DOHH2 (cell line): ENCODE data around the gene RPP30.

Experiments
- H3F3A ChIP-seq: fragments of 200-600 bp; sonication (generic), shearing (Covaris generic); 2 replicates; pipeline ENCODE4 v1.6.0; 2016; ENCODE audit warnings: antibody characterized with exemption, mild to moderate bottlenecking; ENCODE audit not compliant: control insufficient read depth, insufficient read depth
- H3K27ac ChIP-seq: fragments of 200-600 bp; sonication (generic); 2 replicates; pipeline ENCODE4 v1.5.1; 2014; ENCODE audit warnings: low read depth, mild to moderate bottlenecking, low read length, moderate library complexity
- H3K27me3 ChIP-seq: fragments of 200-600 bp; sonication (generic); 2 replicates; pipeline ENCODE4 v1.6.1; 2014; ENCODE audit warnings: mild to moderate bottlenecking, low read length, mixed read lengths; ENCODE audit not compliant: control insufficient read depth
- H3K36me3 ChIP-seq: fragments of 200-600 bp; sonication (generic); 2 replicates; pipeline ENCODE4 v1.6.1; 2014; ENCODE audit warnings: mild to moderate bottlenecking, low read length, moderate library complexity, mixed read lengths; ENCODE audit not compliant: control insufficient read depth
- H3K4me1 ChIP-seq: fragments of 200-600 bp; sonication (generic); 2 replicates; pipeline ENCODE4 v1.6.1; 2014; ENCODE audit warnings: mild to moderate bottlenecking, low read length, mixed read lengths; ENCODE audit not compliant: control insufficient read depth
- H3K4me2 ChIP-seq: fragments of 200-600 bp; sonication (generic); 2 replicates; pipeline ENCODE4 v1.6.0; 2014; ENCODE audit warnings: mild to moderate bottlenecking, low read length, moderate library complexity
- H3K4me3 ChIP-seq: fragments of 200-600 bp; sonication (generic); 2 replicates; pipeline ENCODE4 v1.5.1; 2014; ENCODE audit warnings: mild to moderate bottlenecking, low read length, mixed read lengths
- H3K79me2 ChIP-seq: fragments of 200-600 bp; sonication (generic); 2 replicates; pipeline ENCODE4 v1.6.1; 2014; ENCODE audit warnings: mild to moderate bottlenecking, low read length, mixed read lengths; ENCODE audit not compliant: control insufficient read depth
- H3K9me2 ChIP-seq: fragments of 200-600 bp; sonication (generic); replicated peaks from 2 replicates; pipeline ENCODE4 v1.6.1; 2014; ENCODE audit warnings: mild to moderate bottlenecking, low read length, mixed read lengths; ENCODE audit not compliant: control insufficient read depth
- H3K9me3 ChIP-seq: fragments of 200-600 bp; sonication (generic); 2 replicates; pipeline ENCODE4 v1.6.1; 2014; ENCODE audit warnings: antibody characterized with exemption, low read length, mixed read lengths; ENCODE audit not compliant: control insufficient read depth, insufficient read depth
- H4K20me1 ChIP-seq: fragments of 200-600 bp; sonication (generic); 2 replicates; pipeline ENCODE4 v1.6.0; 2014; ENCODE audit warnings: low read depth, mild to moderate bottlenecking, antibody characterized with exemption, low read length, moderate library complexity; ENCODE audit not compliant: control insufficient read depth, insufficient read depth
- EZH2phosphoT487 ChIP-seq: fragments of 200-600 bp; sonication (generic); IDR thresholded peaks from 2 replicates; pipeline ENCODE4 v1.6.1; 2017; ENCODE audit warnings: borderline replicate concordance, mild to moderate bottlenecking, antibody characterized with exemption, low read length, moderate library complexity, mixed read lengths
- TF ChIP-seq, protein P1 (sequence below): fragments of 200-600 bp; sonication (generic); IDR thresholded peaks from one replicate; pipeline ENCODE4 v1.5.1; 2014; ENCODE audit warnings: antibody characterized with exemption, mild to moderate bottlenecking, low read depth, low read length; ENCODE audit not compliant: poor library complexity, severe bottlenecking

The RPP30 gene

GRCh38 chr10:90859321-90859751 is 12.4 kb upstream of the RPP30 start:
- Histone ChIP-seq H3K27ac (no peak overlapping the region), H3F3A (no peaks in the 10 kb centered on the region), H3K4me1 (peaks cover 7% of the 10 kb centered on the region), H3K4me3 (no peak overlapping the region), H3K4me2 (no peak overlapping the region), H3K79me2 (no peaks in the 10 kb centered on the region), H3K27me3 (peaks cover 65% of the 10 kb centered on the region), H3K9me2 (no peaks in the 10 kb centered on the region), H3K36me3 (no peaks in the 10 kb centered on the region), H3K9me3 (no peaks in the 10 kb centered on the region), H4K20me1 (no peaks in the 10 kb centered on the region)
- TF ChIP-seq, protein P1, sequence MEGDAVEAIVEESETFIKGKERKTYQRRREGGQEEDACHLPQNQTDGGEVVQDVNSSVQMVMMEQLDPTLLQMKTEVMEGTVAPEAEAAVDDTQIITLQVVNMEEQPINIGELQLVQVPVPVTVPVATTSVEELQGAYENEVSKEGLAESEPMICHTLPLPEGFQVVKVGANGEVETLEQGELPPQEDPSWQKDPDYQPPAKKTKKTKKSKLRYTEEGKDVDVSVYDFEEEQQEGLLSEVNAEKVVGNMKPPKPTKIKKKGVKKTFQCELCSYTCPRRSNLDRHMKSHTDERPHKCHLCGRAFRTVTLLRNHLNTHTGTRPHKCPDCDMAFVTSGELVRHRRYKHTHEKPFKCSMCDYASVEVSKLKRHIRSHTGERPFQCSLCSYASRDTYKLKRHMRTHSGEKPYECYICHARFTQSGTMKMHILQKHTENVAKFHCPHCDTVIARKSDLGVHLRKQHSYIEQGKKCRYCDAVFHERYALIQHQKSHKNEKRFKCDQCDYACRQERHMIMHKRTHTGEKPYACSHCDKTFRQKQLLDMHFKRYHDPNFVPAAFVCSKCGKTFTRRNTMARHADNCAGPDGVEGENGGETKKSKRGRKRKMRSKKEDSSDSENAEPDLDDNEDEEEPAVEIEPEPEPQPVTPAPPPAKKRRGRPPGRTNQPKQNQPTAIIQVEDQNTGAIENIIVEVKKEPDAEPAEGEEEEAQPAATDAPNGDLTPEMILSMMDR: no peak
- no peak for TF ChIP-seq EZH2phosphoT487

DNA sequence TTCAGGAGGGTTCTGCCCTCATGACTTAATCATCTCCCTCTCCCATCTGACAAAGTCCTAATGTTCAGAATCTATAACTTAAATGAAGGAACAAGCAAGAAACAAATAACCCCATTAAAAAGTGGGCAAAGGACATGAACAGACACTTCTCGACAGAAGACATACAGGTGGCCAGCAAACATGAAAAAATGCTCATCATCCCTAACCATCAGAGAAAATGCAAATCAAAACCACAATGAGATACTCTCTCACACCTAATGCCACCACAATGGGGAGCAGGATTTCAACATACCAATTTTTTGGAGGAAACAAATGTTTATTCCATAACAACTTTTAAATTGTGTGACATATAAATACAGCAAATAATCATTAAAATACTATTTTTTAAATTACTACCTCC is 11.0 kb upstream of the RPP30 start:
- no peaks in the 10 kb centered on the region for H3K79me2 ChIP-seq
- TF ChIP-seq, protein P1: no peak
- no peak for TF ChIP-seq EZH2phosphoT487
- H3K36me3 ChIP-seq: no peaks in the 10 kb centered on the region
- no peaks in the 10 kb centered on the region for H4K20me1 ChIP-seq
- no peaks in the 10 kb centered on the region for H3K9me3 ChIP-seq
- no peak overlapping the region for H3K4me2 ChIP-seq
- no peak overlapping the region for H3K4me3 ChIP-seq
- peaks cover 7% of the 10 kb centered on the region for H3K4me1 ChIP-seq
- no peak overlapping the region for H3K27ac ChIP-seq
- no peaks in the 10 kb centered on the region for H3K9me2 ChIP-seq
- H3F3A ChIP-seq: no peaks in the 10 kb centered on the region
- H3K27me3 ChIP-seq: peaks cover 60% of the 10 kb centered on the region

- Histone ChIP-seq H3K4me2 (no peak overlapping the region), H3K27ac (no peak overlapping the region), H4K20me1 (no peaks in the 10 kb centered on the region), H3F3A (no peaks in the 10 kb centered on the region), H3K27me3 (peaks cover 50% of the 10 kb centered on the region), H3K9me3 (no peaks in the 10 kb centered on the region), H3K9me2 (no peaks in the 10 kb centered on the region), H3K79me2 (no peaks in the 10 kb centered on the region), H3K4me1 (peaks cover 4% of the 10 kb centered on the region), H3K4me3 (no peak overlapping the region), H3K36me3 (no peaks in the 10 kb centered on the region)
- TF ChIP-seq, protein P1: peak; percentile 70
- TF ChIP-seq EZH2phosphoT487: no peak
Observed at GRCh38 chr10:90862908-90863514, 8.8 kb upstream of the RPP30 start.
